K562 (cell line): ENCODE results near the gene TMEM50B.

Experiments used
- MAZ ChIP-seq, 2 experiments: fragments of 450-650 bp in 1 of 2; sonication (generic) in 1 of 2; formaldehyde crosslinking; IDR thresholded peaks in 1 of 2; conservative IDR thresholded peaks in 1 of 2; 2 replicates each; pipeline versions ENCODE4 v1.4.0 to v1.5.0; 2020; ENCODE audit warnings: mild to moderate bottlenecking in 1 of 2, missing genetic modification reagents in 1 of 2
- TF ChIP-seq, protein P1 (sequence below), 3 experiments: IDR thresholded peaks in 2 of 3; conservative IDR thresholded peaks in 1 of 3; 2 replicates each; pipeline ENCODE4 v1.5.1; 2011 to 2012; ENCODE audit warnings: low read length in 3 of 3, mild to moderate bottlenecking in 3 of 3, control low read depth in 2 of 3, improper control_type of control experiment in 1 of 3, inconsistent platforms in 1 of 3, low read depth in 1 of 3, mixed read lengths in 1 of 3, moderate library complexity in 1 of 3; ENCODE audit not compliant: insufficient read depth in 2 of 3
- TF ChIP-seq, protein P2 (sequence below), 2 experiments: fragments of 450-650 bp in 1 of 2; sonication (generic) in 1 of 2; formaldehyde crosslinking; conservative IDR thresholded peaks; 2 replicates each; pipeline versions ENCODE4 v1.4.0 to v1.8.1; 2020 to 2022; ENCODE audit warnings: mild to moderate bottlenecking in 1 of 2, missing genetic modification reagents in 1 of 2

DNA sequence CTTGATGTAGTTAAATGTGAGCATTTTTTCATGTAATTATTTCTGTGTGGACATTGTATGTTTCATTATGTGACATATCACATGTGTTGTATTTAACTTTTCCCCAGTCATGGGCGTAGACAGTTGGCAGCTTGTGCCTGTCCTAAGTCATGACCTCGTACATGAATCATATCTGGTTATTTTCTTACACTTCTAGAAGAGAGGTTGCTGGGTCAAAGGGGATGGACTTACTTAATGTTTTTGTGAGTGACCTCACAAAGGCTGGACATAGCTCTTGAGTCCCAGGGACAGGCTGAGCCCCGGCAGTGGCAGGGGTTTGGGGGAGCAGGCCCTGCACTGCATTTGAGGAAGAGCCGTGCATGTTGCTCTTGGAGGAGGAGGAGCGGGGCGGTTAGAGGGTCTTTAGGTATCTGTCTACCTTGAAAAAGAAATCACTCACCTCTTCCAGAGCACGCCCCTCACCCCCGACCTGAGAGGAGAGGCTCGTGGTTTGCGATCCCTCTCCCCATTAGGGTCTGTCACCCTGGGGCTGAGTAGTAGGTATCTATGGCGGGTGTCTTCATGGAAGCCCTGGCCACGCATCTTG, 60.1 kb downstream of the TMEM50B start:
- no peak for TF ChIP-seq MAZ (CRISPR knock-in tag; conservative IDR thresholded peaks at IDR 0.05 in 1 of 2, IDR thresholded peaks at IDR 0.05 in 1 of 2)
- TF ChIP-seq, protein P1, sequence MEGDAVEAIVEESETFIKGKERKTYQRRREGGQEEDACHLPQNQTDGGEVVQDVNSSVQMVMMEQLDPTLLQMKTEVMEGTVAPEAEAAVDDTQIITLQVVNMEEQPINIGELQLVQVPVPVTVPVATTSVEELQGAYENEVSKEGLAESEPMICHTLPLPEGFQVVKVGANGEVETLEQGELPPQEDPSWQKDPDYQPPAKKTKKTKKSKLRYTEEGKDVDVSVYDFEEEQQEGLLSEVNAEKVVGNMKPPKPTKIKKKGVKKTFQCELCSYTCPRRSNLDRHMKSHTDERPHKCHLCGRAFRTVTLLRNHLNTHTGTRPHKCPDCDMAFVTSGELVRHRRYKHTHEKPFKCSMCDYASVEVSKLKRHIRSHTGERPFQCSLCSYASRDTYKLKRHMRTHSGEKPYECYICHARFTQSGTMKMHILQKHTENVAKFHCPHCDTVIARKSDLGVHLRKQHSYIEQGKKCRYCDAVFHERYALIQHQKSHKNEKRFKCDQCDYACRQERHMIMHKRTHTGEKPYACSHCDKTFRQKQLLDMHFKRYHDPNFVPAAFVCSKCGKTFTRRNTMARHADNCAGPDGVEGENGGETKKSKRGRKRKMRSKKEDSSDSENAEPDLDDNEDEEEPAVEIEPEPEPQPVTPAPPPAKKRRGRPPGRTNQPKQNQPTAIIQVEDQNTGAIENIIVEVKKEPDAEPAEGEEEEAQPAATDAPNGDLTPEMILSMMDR (IDR thresholded peaks at IDR 0.05 in 2 of 3, conservative IDR thresholded peaks at IDR 0.05 in 1 of 3; ENCODE audit: insufficient read depth in 2 of 3, low read depth in 1 of 3, low read length in 3 of 3): no peak
- TF ChIP-seq, protein P2, sequence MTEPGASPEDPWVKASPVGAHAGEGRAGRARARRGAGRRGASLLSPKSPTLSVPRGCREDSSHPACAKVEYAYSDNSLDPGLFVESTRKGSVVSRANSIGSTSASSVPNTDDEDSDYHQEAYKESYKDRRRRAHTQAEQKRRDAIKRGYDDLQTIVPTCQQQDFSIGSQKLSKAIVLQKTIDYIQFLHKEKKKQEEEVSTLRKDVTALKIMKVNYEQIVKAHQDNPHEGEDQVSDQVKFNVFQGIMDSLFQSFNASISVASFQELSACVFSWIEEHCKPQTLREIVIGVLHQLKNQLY (CRISPR knock-in tag; conservative IDR thresholded peaks at IDR 0.05): no peak
